ENCODE results near the gene CYBA. TPM values are rescaled to one million over a fixed set of nuclear protein-coding genes. Genes with fewer than 3 reads are reported as not detected.

Gene CYBA
- polyA plus RNA-seq, 1 experiment = 53.6 TPM

DNA sequence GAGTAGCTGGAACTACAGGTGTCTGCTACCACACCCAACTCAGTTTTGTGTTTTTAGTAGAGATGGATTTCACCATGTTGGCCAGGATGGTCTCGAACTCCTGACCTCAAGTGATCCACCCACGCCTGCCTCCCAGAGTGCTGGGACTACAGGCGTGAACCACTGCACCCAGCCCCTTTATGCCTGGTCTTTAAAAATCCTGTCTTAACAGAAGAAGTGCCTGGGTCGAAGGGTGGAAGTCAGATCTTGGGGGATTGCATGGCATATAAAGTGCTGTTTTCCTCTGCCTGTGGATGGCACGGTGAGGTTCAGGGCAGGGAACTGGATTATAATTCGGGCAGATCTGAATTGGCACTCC is 50.3 kb downstream of the CYBA start:
- DNase-seq (ENCODE audit: low read depth, low spot score) = no peak
- Histone ChIP-seq H3K27ac (ENCODE audit: low read depth, low read length) (no peak overlapping the region), H3K27me3 (ENCODE audit: control insufficient read depth, insufficient read depth, low read length) (no peaks in the 10 kb centered on the region), H3K4me3 (ENCODE audit: low read depth, low read length) (no peak overlapping the region), H3K9me3 (ENCODE audit: control insufficient read depth, insufficient read depth, low read length) (no peaks in the 10 kb centered on the region)
- ChIA-PET CTCF (no interaction called here), POLR2A (no interaction called here)
- no peak for TF ChIP-seq CTCF (IDR thresholded peaks at IDR 0.05; ENCODE audit: low read depth, low read length)

- ChIA-PET POLR2A (no interaction called here), CTCF (no interaction called here)
- no peak for DNase-seq (ENCODE audit: low read depth, low spot score)
- TF ChIP-seq CTCF (IDR thresholded peaks at IDR 0.05; ENCODE audit: low read depth, low read length) = no peak
- H3K27ac ChIP-seq (ENCODE audit: low read depth, low read length) = no peak overlapping the region
- no peaks in the 10 kb centered on the region for H3K27me3 ChIP-seq (ENCODE audit: control insufficient read depth, insufficient read depth, low read length)
- H3K4me3 ChIP-seq (ENCODE audit: low read depth, low read length) = no peak overlapping the region
- H3K9me3 ChIP-seq (ENCODE audit: control insufficient read depth, insufficient read depth, low read length) = no peaks in the 10 kb centered on the region
Measured at GRCh38 chr16:88599825-88600538, 50.9 kb downstream of the CYBA start.

- CTCF ChIA-PET = no interaction called here
- no peak for TF ChIP-seq CTCF (IDR thresholded peaks at IDR 0.05; ENCODE audit: low read depth, low read length)
- Histone ChIP-seq H3K4me3 (ENCODE audit: low read depth, low read length) (no peak overlapping the region), H3K9me3 (ENCODE audit: control insufficient read depth, insufficient read depth, low read length) (no peaks in the 10 kb centered on the region), H3K27me3 (ENCODE audit: control insufficient read depth, insufficient read depth, low read length) (no peaks in the 10 kb centered on the region), H3K27ac (ENCODE audit: low read depth, low read length) (no peak overlapping the region)
- POLR2A ChIA-PET = no interaction called here
- DNase-seq (ENCODE audit: low read depth, low spot score) = no peak
Measured at GRCh38 chr16:88599092-88599733, 51.6 kb downstream of the CYBA start.

- H3K4me3 ChIP-seq (ENCODE audit: low read depth, low read length) = no peak overlapping the region
- H3K27ac ChIP-seq (ENCODE audit: low read depth, low read length) = no peak overlapping the region
- TF ChIP-seq CTCF (IDR thresholded peaks at IDR 0.05; ENCODE audit: low read depth, low read length) = no peak
- CTCF ChIA-PET = no interaction called here
- no peaks in the 10 kb centered on the region for H3K27me3 ChIP-seq (ENCODE audit: control insufficient read depth, insufficient read depth, low read length)
- H3K9me3 ChIP-seq (ENCODE audit: control insufficient read depth, insufficient read depth, low read length) = no peaks in the 10 kb centered on the region
- POLR2A ChIA-PET = no interaction called here
- DNase-seq (ENCODE audit: low read depth, low spot score) = no peak
Measured at GRCh38 chr16:88597856-88598491, 52.9 kb downstream of the CYBA start.

DNA sequence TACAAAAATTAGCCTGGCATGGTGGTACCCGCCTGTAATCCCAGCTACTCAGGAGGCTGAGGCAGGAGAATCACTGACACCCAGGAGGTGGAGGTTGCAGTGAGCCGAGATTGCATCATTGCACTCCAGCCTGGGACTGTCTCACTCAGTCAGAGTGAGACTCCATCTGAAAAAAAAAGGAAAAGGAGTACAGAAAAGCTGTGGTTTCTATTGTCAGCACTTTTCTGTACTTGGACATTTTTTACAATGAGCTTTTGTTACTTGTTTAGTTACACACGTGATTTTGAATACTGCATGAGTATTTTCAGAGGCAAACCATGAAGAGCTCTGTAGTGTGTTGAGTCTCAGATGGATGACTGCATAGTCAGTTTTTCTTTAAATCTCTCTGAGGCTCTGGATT is 54.4 kb downstream of the CYBA start:
- no peak for TF ChIP-seq CTCF (IDR thresholded peaks at IDR 0.05; ENCODE audit: low read depth, low read length)
- Histone ChIP-seq H3K9me3 (ENCODE audit: control insufficient read depth, insufficient read depth, low read length) (no peaks in the 10 kb centered on the region), H3K27me3 (ENCODE audit: control insufficient read depth, insufficient read depth, low read length) (no peaks in the 10 kb centered on the region), H3K27ac (ENCODE audit: low read depth, low read length) (no peak overlapping the region), H3K4me3 (ENCODE audit: low read depth, low read length) (no peak overlapping the region)
- POLR2A ChIA-PET = no interaction called here
- no peak for DNase-seq (ENCODE audit: low read depth, low spot score)
- CTCF ChIA-PET = no interaction called here
